ENCODE measurements around the gene COX15. TPM values are rescaled to one million over a fixed set of nuclear protein-coding genes. Genes with fewer than 3 reads are reported as not detected.
A peak's percentile ranks its signal among the peaks of the same experiment; 100 is the strongest.

The COX15 gene
- total and polyA plus RNA-seq, 8 donors: 33.0 to 64.9 (median 50.6) TPM

GRCh38 chr10:99766302-99766681, 34.4 kb upstream of the COX15 start:
- Histone ChIP-seq H3K27ac (no peak overlapping the region), H3K27me3 (no peaks in the 10 kb centered on the region), H3K4me3 (no peak overlapping the region), H3K9me3 (no peaks in the 10 kb centered on the region), H3K4me1 (peaks cover 0 to 5% of the 10 kb centered on the region in 2 donors), H3K36me3 (no peaks in the 10 kb centered on the region)
- TF ChIP-seq CTCF (IDR thresholded peaks at IDR 0.05): no peak
- intact Hi-C loops (cut with DNase I): no loop called here
- DNase-seq (no peak), ATAC-seq (no peak)

- TF ChIP-seq CTCF (IDR thresholded peaks at IDR 0.05): no peak
- Histone ChIP-seq H3K4me1 (peaks cover 0 to 5% of the 10 kb centered on the region in 2 donors), H3K4me3 (no peak overlapping the region), H3K27ac (no peak overlapping the region), H3K36me3 (peaks cover 0 to 4% of the 10 kb centered on the region in 2 donors), H3K27me3 (no peaks in the 10 kb centered on the region), H3K9me3 (no peaks in the 10 kb centered on the region)
- ATAC-seq: no peak
- no peak for DNase-seq
- intact Hi-C loops (cut with DNase I): no loop called here
These were observed 33.9 kb upstream of the COX15 start for GRCh38 chr10:99765672-99766301.

- DNase-seq (no peak), ATAC-seq (no peak)
- Histone ChIP-seq H3K27me3 (no peaks in the 10 kb centered on the region), H3K9me3 (no peaks in the 10 kb centered on the region), H3K4me3 (no peak overlapping the region), H3K36me3 (peaks cover 0 to 47% of the 10 kb centered on the region in 2 donors), H3K4me1 (peaks cover 0 to 5% of the 10 kb centered on the region in 2 donors), H3K27ac (no peak overlapping the region)
- intact Hi-C loops (cut with DNase I): no loop called here
- TF ChIP-seq CTCF (IDR thresholded peaks at IDR 0.05): no peak
These were observed 29.4 kb upstream of the COX15 start for GRCh38 chr10:99761365-99761764.

GRCh38 chr10:99760321-99760720, 28.4 kb upstream of the COX15 start:
- no peak for TF ChIP-seq CTCF (IDR thresholded peaks at IDR 0.05)
- ATAC-seq (no peak), DNase-seq (no peak)
- Histone ChIP-seq H3K4me1 (peaks cover 0 to 5% of the 10 kb centered on the region in 2 donors), H3K27me3 (no peaks in the 10 kb centered on the region), H3K36me3 (peaks cover 0 to 58% of the 10 kb centered on the region in 2 donors), H3K27ac (no peak overlapping the region), H3K4me3 (no peak overlapping the region), H3K9me3 (no peaks in the 10 kb centered on the region)
- intact Hi-C loops (cut with DNase I): no loop called here

- TF ChIP-seq CTCF (IDR thresholded peaks at IDR 0.05): no peak
- Histone ChIP-seq H3K27me3 (no peaks in the 10 kb centered on the region), H3K4me1 (peaks cover 0 to 2% of the 10 kb centered on the region in 2 donors), H3K9me3 (no peaks in the 10 kb centered on the region), H3K4me3 (no peak overlapping the region), H3K27ac (no peak overlapping the region), H3K36me3 (peaks cover 0 to 76% of the 10 kb centered on the region in 2 donors)
- DNase-seq: peak in 2 of 4 donors; percentile 26 to 63
- no peak for ATAC-seq
- intact Hi-C loops (cut with DNase I): no loop called here
These were observed 26.4 kb upstream of the COX15 start for GRCh38 chr10:99758211-99758891.

Data from left lung (tissue), 10 donors.